Mucosa of descending colon (tissue), 3 donors: ENCODE results near the gene PROSER2. TPM values are rescaled to one million over a fixed set of nuclear protein-coding genes. Genes with fewer than 3 reads are reported as not detected.

Experiments used
- ATAC-seq: fragments of 200-7000 bp; cut with Tn5 transposase; one replicate; pipeline ENCODE4 v1.9.1; 2020; ENCODE audit warnings: mild to moderate bottlenecking, moderate library complexity
- DNase-seq, 3 donors: peaks; one replicate each; pipeline ENCODE4 v3.0.0-alpha.2; 2020
- H3K36me3 ChIP-seq: fragments of 200-600 bp; one replicate; pipeline ENCODE4 v1.8.0; 2021; ENCODE audit warnings: low read depth, mild to moderate bottlenecking
- H3K4me1 ChIP-seq: fragments of 200-600 bp; one replicate; pipeline ENCODE4 v1.8.0; 2021; ENCODE audit warnings: low read depth, mild to moderate bottlenecking
- H3K4me3 ChIP-seq: fragments of 200-600 bp; one replicate; pipeline ENCODE4 v1.8.0; 2021; ENCODE audit warnings: mild to moderate bottlenecking
- H3K9me3 ChIP-seq: fragments of 200-600 bp; one replicate; pipeline ENCODE4 v1.8.0; 2021; ENCODE audit warnings: mild to moderate bottlenecking
- intact Hi-C, 2 donors: fragments of 100-400 bp; cut with DNase I in 1 of 2; cut with micrococcal nuclease in 1 of 2; formaldehyde crosslinking; loops; one replicate each; pipeline versions ENCODE4 v1.11.0 to v1.11.1; 2022; cut with DNase I, micrococcal nuclease
- total RNA-seq, 3 donors: library from RNA; stranded (reverse); fragmentation: NEBNext Ultra II Directional in 2 of 3; extraction: Animal tissue kit (Norgen Biotek cat#: 25700) in 2 of 3; gene quantifications; one replicate each; pipeline versions ENCODE4 v1.2.1 to v1.2.4, GENCODE V29; 2021 to 2023
- TF ChIP-seq, protein P1 (sequence below): fragments of 200-600 bp; IDR thresholded peaks from one replicate; pipeline ENCODE4 v1.8.0; 2022; ENCODE audit warnings: antibody characterized with exemption, mild to moderate bottlenecking
- donor health status: DM: no; HTN: no; CAD: no; lungs with moderate emphysema.
- donor health status: DM: no; HTN: no; CAD: no.
- donor health status: DM: no; HTN: yes; CAD: no.

PROSER2 gene
- total RNA-seq, 3 donors from 2014 or later, result 3.9 to 10.4 (median 6.2) TPM

DNA sequence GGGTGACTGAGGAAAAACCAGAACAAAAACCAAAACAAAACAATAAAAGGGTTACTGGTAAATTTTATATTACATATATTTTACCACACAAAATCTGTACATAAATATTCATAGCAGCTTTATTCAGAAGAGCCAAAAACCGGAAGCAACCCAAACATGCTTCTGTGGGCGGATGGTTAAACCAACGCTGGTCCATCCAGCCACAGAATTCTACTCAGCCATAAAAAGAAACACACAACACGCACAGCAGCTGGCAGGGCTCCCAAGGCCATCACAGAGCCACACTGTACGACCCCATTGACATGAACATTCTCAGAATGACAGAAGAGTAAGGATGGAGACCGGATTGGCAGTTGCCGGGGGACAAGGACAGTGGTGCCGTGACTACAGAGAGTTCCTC, 83.6 kb downstream of the PROSER2 start:
- ATAC-seq (no peak), DNase-seq (no peak)
- H3K9me3 ChIP-seq, result no peaks in the 10 kb centered on the region
- H3K36me3 ChIP-seq, result no peaks in the 10 kb centered on the region
- H3K4me1 ChIP-seq, result no peaks in the 10 kb centered on the region
- TF ChIP-seq, protein P1, sequence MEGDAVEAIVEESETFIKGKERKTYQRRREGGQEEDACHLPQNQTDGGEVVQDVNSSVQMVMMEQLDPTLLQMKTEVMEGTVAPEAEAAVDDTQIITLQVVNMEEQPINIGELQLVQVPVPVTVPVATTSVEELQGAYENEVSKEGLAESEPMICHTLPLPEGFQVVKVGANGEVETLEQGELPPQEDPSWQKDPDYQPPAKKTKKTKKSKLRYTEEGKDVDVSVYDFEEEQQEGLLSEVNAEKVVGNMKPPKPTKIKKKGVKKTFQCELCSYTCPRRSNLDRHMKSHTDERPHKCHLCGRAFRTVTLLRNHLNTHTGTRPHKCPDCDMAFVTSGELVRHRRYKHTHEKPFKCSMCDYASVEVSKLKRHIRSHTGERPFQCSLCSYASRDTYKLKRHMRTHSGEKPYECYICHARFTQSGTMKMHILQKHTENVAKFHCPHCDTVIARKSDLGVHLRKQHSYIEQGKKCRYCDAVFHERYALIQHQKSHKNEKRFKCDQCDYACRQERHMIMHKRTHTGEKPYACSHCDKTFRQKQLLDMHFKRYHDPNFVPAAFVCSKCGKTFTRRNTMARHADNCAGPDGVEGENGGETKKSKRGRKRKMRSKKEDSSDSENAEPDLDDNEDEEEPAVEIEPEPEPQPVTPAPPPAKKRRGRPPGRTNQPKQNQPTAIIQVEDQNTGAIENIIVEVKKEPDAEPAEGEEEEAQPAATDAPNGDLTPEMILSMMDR, result no peak
- intact Hi-C loops, result no loop called here
- no peak overlapping the region for H3K4me3 ChIP-seq

DNA sequence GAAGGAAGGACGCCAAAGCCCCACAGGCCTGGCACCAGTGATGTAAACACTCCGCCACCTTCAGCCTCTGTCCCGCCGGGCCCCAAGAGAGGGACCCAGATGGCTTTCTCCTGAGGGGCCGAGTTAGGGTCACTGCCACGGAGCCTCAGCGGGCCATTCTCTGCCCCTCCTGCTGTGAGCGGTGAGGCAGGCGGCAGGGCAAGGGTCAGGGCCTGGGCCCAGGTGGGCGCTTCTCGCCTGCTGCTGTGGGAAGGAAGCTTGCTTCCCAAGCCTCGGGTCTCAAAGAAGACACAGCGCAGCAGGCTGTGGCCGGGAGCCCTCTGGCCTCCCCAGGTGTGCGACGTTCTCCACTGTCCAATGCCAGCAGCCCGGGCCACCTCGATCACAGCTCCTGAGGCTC, 84.8 kb downstream of the PROSER2 start:
- ATAC-seq (no peak), DNase-seq (no peak)
- intact Hi-C loops, result no loop called here
- Histone ChIP-seq H3K36me3 (no peaks in the 10 kb centered on the region), H3K4me3 (no peak overlapping the region), H3K9me3 (no peaks in the 10 kb centered on the region), H3K4me1 (no peaks in the 10 kb centered on the region)
- TF ChIP-seq, protein P1, result no peak

DNA sequence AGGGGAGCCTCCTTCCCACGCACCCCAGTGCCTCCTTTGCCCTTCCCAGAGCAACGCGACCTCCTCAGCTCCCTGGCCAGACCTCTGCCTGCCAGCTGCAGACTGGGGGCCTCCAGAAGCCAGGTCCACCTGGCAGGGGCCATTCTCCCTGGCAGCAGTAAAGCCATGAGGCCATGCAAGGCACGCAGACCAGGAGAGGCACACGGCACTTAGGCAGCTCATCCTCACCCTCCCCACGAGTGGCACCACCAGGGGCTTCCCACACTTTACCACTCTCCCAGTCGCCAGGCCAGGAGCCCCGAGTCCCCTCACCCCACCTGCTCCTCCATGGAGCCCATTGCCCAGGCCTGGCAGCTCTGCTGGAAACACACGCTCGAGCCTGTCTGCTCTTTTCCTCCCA, 85.4 kb downstream of the PROSER2 start:
- ATAC-seq, result no peak
- Histone ChIP-seq H3K9me3 (no peaks in the 10 kb centered on the region), H3K4me1 (no peaks in the 10 kb centered on the region), H3K36me3 (no peaks in the 10 kb centered on the region), H3K4me3 (no peak overlapping the region)
- TF ChIP-seq, protein P1, result no peak
- no peak for DNase-seq
- intact Hi-C loops, result no loop called here

DNA sequence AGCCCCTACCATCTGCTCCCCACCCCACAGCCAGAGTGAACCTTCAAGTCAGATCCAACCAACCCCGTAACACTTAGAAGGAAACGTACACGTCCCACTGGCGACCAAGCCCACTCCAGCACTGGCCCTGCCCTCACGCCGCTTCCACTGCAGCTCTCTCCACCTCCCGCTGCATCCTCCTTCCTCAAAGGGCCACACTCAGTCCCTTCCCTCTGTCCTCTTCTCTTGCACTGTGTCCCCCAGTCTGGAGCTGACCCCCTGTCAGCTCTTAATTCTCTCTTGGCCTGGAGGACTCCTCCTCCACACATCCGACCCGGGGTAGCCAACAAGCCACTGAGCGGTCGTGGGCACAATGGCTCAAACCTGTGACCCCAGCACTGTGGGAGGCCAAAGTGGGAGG, 85.8 kb downstream of the PROSER2 start:
- H3K4me1 ChIP-seq, result no peaks in the 10 kb centered on the region
- H3K9me3 ChIP-seq, result no peaks in the 10 kb centered on the region
- intact Hi-C loops, result no loop called here
- DNase-seq, result no peak
- H3K36me3 ChIP-seq, result no peaks in the 10 kb centered on the region
- ATAC-seq, result no peak
- TF ChIP-seq, protein P1, result no peak
- no peak overlapping the region for H3K4me3 ChIP-seq

DNA sequence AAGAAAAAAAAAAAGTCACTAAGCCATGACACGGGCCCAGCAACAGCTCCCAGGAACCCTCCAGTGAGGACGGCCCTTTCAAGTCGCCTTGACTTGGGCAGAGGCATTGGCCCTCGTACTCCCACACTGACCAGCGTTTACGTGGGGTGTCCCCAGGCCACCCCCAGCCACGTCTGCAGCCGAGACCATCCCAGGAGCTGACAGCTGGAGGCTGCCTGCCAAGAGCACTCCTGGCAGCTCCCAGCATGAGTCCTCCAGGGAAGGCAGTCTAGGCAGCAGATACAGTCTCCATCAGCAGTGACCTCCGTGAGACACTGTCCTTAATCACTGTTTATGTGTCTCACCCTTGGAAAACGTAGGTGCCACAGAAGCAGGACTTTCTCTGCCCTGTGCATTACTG, 86.5 kb downstream of the PROSER2 start:
- ATAC-seq (no peak), DNase-seq (no peak)
- Histone ChIP-seq H3K9me3 (no peaks in the 10 kb centered on the region), H3K4me1 (no peaks in the 10 kb centered on the region), H3K4me3 (no peak overlapping the region), H3K36me3 (no peaks in the 10 kb centered on the region)
- intact Hi-C loops, result no loop called here
- TF ChIP-seq, protein P1, result no peak

DNA sequence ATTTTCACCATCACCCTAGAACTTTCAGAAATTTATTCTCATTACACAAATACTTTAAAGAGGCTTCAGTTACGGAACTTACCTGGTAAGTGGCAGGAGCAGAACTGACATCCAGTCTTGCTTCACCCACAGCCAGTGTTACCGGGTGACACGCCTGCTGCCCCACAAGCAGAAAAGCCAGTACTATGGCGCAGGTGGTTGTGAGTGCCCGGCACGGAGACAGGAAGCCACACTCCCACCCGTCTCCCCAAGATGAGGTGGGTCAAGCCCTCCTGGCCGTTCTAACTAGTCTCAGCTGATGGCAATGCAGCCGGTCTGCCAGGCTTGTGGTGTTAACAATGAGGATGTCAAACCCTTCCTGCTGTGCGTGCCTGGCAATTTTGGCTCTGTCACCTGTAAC, 86.9 kb downstream of the PROSER2 start:
- TF ChIP-seq, protein P1, result no peak
- Histone ChIP-seq H3K36me3 (no peaks in the 10 kb centered on the region), H3K9me3 (no peaks in the 10 kb centered on the region), H3K4me3 (no peak overlapping the region), H3K4me1 (no peaks in the 10 kb centered on the region)
- intact Hi-C loops, result no loop called here
- no peak for DNase-seq
- ATAC-seq, result no peak
